Hepatocyte (in vitro differentiated cells): ENCODE results near the gene SMPDL3B. TPM values are rescaled to one million over a fixed set of nuclear protein-coding genes. Genes with fewer than 3 reads are reported as not detected.

Source experiments
- DNase-seq: peaks from one replicate; pipeline ENCODE4 v3.0.0-alpha.2; 2016; ENCODE audit warnings: low spot score
- H2AFZ ChIP-seq: fragments of 200-600 bp; sonication (generic); 2 replicates; pipeline ENCODE4 v1.6.0; 2016; ENCODE audit warnings: antibody characterized with exemption, mild to moderate bottlenecking
- H3K27ac ChIP-seq: fragments of 200-600 bp; sonication (generic); 2 replicates; pipeline ENCODE4 v1.5.1; 2016; ENCODE audit warnings: mild to moderate bottlenecking
- H3K27me3 ChIP-seq: fragments of 200-600 bp; sonication (generic); 2 replicates; pipeline ENCODE4 v1.6.1; 2016
- H3K36me3 ChIP-seq: fragments of 200-600 bp; sonication (generic); replicated peaks from 2 replicates; pipeline ENCODE4 v1.5.1; 2016; ENCODE audit warnings: low read depth; ENCODE audit not compliant: insufficient read depth
- H3K4me1 ChIP-seq: fragments of 200-600 bp; sonication (generic); 2 replicates; pipeline ENCODE4 v1.5.1; 2016; ENCODE audit warnings: mild to moderate bottlenecking, moderate library complexity; ENCODE audit not compliant: insufficient read depth
- H3K4me2 ChIP-seq: fragments of 200-600 bp; sonication (generic); 2 replicates; pipeline ENCODE4 v1.6.0; 2016
- H3K4me3 ChIP-seq: fragments of 200-600 bp; sonication (generic); 2 replicates; pipeline ENCODE4 v1.5.1; 2016; ENCODE audit warnings: mild to moderate bottlenecking
- H3K79me2 ChIP-seq: fragments of 200-600 bp; sonication (generic); 2 replicates; pipeline ENCODE4 v1.6.0; 2017; ENCODE audit warnings: mild to moderate bottlenecking
- H3K9me2 ChIP-seq: fragments of 200-600 bp; sonication (generic); replicated peaks from 2 replicates; pipeline ENCODE4 v1.6.0; 2017; ENCODE audit warnings: mild to moderate bottlenecking; ENCODE audit not compliant: insufficient read depth
- H3K9me3 ChIP-seq: fragments of 200-600 bp; sonication (generic); 2 replicates; pipeline ENCODE4 v1.5.1; 2016; ENCODE audit warnings: low read depth, mild to moderate bottlenecking
- H4K20me1 ChIP-seq: fragments of 200-600 bp; sonication (generic); 2 replicates; pipeline ENCODE4 v1.6.0; 2016; ENCODE audit warnings: mild to moderate bottlenecking; ENCODE audit not compliant: insufficient read depth, poor library complexity, severe bottlenecking
- EZH2 ChIP-seq: fragments of 200-600 bp; sonication (generic); IDR thresholded peaks from 2 replicates; pipeline ENCODE4 v1.6.1; 2016; ENCODE audit warnings: antibody characterized with exemption, mild to moderate bottlenecking, borderline replicate concordance
- EZH2phosphoT487 ChIP-seq: fragments of 200-600 bp; sonication (generic); IDR thresholded peaks from one replicate; pipeline ENCODE4 v1.6.1; 2018; ENCODE audit warnings: antibody characterized with exemption, mild to moderate bottlenecking, low read depth, moderate library complexity; ENCODE audit not compliant: unreplicated experiment, severe bottlenecking
- WGBS: methylation state at CpG from one replicate; pipeline ENCODE4 v1.1.6; 2016; ENCODE audit warnings: low lambda C conversion rate; ENCODE audit errors: missing lambda C conversion rate; 5-methylcytosine and 5-hydroxymethylcytosine counted together
- polyA plus RNA-seq: library from polyadenylated mRNA; unstranded; fragments of >200 nt; fragmentation: Nextera tagmentation; extraction: Ambion mirVana; gene quantifications from 2 replicates; pipeline ENCODE4 v1.2.1, GENCODE V29; 2016
- total RNA-seq: library from RNA; depleted of rRNA; stranded (reverse); fragments of >200 nt; gene quantifications from 2 replicates; pipeline ENCODE4 v1.2.3, GENCODE V29; 2014
- TF ChIP-seq, protein P1 (sequence below): fragments of 200-600 bp; sonication (generic); IDR thresholded peaks from 2 replicates; pipeline ENCODE4 v1.5.1; 2016; ENCODE audit warnings: antibody characterized with exemption, mild to moderate bottlenecking; ENCODE audit not compliant: poor library complexity

The SMPDL3B gene, protein sequence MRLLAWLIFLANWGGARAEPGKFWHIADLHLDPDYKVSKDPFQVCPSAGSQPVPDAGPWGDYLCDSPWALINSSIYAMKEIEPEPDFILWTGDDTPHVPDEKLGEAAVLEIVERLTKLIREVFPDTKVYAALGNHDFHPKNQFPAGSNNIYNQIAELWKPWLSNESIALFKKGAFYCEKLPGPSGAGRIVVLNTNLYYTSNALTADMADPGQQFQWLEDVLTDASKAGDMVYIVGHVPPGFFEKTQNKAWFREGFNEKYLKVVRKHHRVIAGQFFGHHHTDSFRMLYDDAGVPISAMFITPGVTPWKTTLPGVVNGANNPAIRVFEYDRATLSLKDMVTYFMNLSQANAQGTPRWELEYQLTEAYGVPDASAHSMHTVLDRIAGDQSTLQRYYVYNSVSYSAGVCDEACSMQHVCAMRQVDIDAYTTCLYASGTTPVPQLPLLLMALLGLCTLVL
- total RNA-seq (17.3 and 19.6 TPM in 2 replicates), polyA plus RNA-seq (11.2 and 16.2 TPM in 2 replicates)

DNA sequence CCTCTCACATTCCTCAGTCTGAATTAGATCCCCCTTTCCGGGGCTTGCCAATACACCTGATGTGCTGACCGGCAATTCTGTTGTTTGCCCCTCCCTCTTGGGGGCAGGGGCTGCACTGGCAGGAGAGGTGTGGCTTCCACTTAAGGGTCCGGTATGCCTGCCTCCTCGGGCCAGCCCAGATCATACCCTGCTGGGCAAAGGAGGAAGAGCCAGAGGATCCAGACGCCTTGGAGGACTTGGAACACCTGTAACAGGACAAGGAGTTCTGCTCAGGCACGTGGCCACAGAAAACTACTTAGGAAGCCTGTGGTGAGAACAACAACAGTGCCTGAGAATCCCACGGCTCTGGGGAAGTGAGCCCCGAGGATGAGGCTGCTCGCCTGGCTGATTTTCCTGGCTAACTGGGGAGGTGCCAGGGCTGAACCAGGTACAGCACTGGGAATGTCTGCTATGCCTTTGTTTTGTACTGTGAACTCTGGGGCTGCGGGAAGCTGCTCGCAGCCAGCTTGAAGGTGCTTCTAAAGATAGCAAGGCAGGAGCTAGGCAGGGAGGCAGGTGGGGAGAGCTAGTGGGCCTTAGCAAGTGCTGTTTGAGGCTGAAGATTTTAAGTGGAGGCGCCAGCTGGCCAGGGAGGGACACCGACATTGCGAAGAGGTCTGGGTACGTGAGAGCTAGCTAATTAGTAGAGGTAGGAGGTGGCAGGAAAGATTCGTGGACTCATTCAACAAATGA lies at the start of gene SMPDL3B:
TSS of gene SMPDL3B (plus strand) at position 183 of the 732 bp plus-strand sequence. CDS start at position 367, 184 bp downstream.
- TF ChIP-seq EZH2phosphoT487 (no peak), EZH2 (no peak)
- TF ChIP-seq, protein P1, sequence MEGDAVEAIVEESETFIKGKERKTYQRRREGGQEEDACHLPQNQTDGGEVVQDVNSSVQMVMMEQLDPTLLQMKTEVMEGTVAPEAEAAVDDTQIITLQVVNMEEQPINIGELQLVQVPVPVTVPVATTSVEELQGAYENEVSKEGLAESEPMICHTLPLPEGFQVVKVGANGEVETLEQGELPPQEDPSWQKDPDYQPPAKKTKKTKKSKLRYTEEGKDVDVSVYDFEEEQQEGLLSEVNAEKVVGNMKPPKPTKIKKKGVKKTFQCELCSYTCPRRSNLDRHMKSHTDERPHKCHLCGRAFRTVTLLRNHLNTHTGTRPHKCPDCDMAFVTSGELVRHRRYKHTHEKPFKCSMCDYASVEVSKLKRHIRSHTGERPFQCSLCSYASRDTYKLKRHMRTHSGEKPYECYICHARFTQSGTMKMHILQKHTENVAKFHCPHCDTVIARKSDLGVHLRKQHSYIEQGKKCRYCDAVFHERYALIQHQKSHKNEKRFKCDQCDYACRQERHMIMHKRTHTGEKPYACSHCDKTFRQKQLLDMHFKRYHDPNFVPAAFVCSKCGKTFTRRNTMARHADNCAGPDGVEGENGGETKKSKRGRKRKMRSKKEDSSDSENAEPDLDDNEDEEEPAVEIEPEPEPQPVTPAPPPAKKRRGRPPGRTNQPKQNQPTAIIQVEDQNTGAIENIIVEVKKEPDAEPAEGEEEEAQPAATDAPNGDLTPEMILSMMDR = no peak
- peak within 1 kb of the TSS; percentile 54 for H2AFZ ChIP-seq
- H3K36me3 ChIP-seq = no peaks in the 10 kb centered on the region
- no peaks in the 10 kb centered on the region for H3K9me2 ChIP-seq
- H3K27ac ChIP-seq = peak within 1 kb of the TSS; percentile 59
- DNase-seq = peak; percentile 70
- H4K20me1 ChIP-seq = no peaks in the 10 kb centered on the region
- H3K27me3 ChIP-seq = no peaks in the 10 kb centered on the region
- no peaks in the 10 kb centered on the region for H3K79me2 ChIP-seq
- no peaks in the 10 kb centered on the region for H3K9me3 ChIP-seq
- H3K4me1 ChIP-seq = no peaks in the 10 kb centered on the region
- H3K4me2 ChIP-seq = peak within 1 kb of the TSS; percentile 74
- H3K4me3 ChIP-seq = peak within 1 kb of the TSS; percentile 9
- 3% methylated on average over 16 of the region's 16 CpGs for WGBS

DNA sequence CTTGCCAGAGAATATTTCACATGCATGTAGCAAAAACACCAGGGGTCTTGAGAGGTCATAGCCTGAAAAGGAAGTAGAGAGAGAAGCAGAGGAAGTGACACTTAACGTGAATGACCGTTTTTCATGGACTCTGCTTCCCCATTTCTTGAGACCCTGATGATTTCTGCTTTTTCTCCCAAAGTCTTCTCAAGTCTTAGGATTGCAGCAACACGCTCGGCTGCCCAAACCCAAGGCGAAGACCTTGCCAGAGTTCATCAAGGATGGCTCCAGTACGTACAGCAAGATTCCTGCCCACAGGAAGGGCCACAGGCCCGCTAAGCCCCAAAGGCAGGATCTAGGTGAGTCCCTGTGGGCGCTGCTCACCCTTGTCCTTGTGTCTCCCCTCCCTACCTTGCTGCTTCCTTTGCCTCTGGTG lies 49.7 kb upstream of the SMPDL3B start:
- Histone ChIP-seq H4K20me1 (no peaks in the 10 kb centered on the region), H2AFZ (no peak overlapping the region), H3K4me2 (no peak overlapping the region), H3K9me2 (no peaks in the 10 kb centered on the region), H3K9me3 (no peaks in the 10 kb centered on the region), H3K27me3 (no peaks in the 10 kb centered on the region), H3K4me3 (no peak overlapping the region), H3K36me3 (no peaks in the 10 kb centered on the region), H3K4me1 (no peaks in the 10 kb centered on the region), H3K27ac (no peak overlapping the region), H3K79me2 (no peaks in the 10 kb centered on the region)
- 95% methylated on average over 8 of the region's 8 CpGs for WGBS
- TF ChIP-seq, protein P1 = no peak
- TF ChIP-seq EZH2 (no peak), EZH2phosphoT487 (no peak)
- no peak for DNase-seq

DNA sequence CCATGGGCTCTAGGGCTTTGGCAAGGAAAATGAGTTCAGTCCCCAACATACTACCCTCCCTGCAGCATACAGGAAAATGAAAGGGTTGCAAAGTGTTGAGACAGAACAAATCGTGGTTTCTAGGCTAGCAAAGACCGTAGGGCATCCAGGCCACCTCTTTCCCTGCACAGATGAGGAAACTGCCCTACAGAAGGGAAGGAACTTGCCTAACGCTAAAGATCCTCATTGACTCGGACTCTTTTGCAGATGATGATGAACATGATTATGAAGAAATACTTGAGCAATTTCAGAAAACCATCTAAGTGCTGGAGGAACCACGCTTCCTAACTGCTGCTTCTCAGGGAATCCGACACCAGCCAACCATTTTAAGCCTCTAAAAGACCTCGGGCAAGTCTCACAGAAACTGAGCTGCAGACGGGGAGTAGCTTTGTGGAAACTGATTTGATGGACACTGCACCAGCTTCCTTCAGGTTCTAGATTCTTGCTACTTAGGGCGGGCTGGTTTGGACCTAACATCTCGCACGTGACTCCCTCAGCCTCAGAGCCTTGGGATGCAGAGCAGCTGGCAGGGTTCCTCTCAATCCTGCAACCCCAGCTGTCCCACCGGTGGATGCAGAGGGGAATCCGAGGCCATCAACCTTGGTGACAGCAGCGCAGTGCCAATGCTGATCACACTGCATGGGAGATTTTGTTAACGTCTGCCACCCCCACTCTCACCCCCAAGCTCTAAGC lies 49.0 kb upstream of the SMPDL3B start:
- WGBS = 91% methylated on average over 15 of the region's 15 CpGs
- Histone ChIP-seq H3K4me3 (no peak overlapping the region), H4K20me1 (no peaks in the 10 kb centered on the region), H3K36me3 (no peaks in the 10 kb centered on the region), H3K9me2 (no peaks in the 10 kb centered on the region), H3K4me1 (no peaks in the 10 kb centered on the region), H2AFZ (no peak overlapping the region), H3K79me2 (no peaks in the 10 kb centered on the region), H3K27ac (no peak overlapping the region), H3K4me2 (no peak overlapping the region), H3K9me3 (no peaks in the 10 kb centered on the region), H3K27me3 (no peaks in the 10 kb centered on the region)
- TF ChIP-seq, protein P1 = no peak
- TF ChIP-seq EZH2phosphoT487 (no peak), EZH2 (no peak)
- DNase-seq = no peak
